HG02798 (cell line): ENCODE results near the gene RAB9B.

ENCODE experiments used
- ATAC-seq: cut with Tn5 transposase; IDR thresholded peaks from one replicate; pipeline ENCODE4 v1.9.1; 2021; ENCODE audit warnings: mild to moderate bottlenecking; ENCODE audit not compliant: unreplicated experiment, poor library complexity

Gene RAB9B

GRCh38 chrX:103774070-103774642 is 57.9 kb downstream of the RAB9B start:
- ATAC-seq: no peak

GRCh38 chrX:103773445-103773844 is 58.6 kb downstream of the RAB9B start:
- ATAC-seq: no peak
